Gastroesophageal sphincter (tissue), 3 donors: Measurements from ENCODE around the gene OPCML.

Experiments used
- CTCF ChIP-seq, 4 experiments: fragments of 200-600 bp in 2 of 4; fragments of 450-650 bp in 2 of 4; sonication (generic) in 1 of 4; IDR thresholded peaks; one replicate each; pipeline ENCODE4 v1.5.1; 2017 to 2019; ENCODE audit warnings: antibody characterized with exemption in 4 of 4, mild to moderate bottlenecking in 2 of 4, moderate library complexity in 2 of 4
- EP300 ChIP-seq: sonication (generic); formaldehyde crosslinking; IDR thresholded peaks from one replicate; pipeline ENCODE4 v1.6.1; 2017; ENCODE audit warnings: antibody characterized with exemption, mild to moderate bottlenecking
- POLR2A ChIP-seq, 2 donors: fragments of 450-650 bp; IDR thresholded peaks; one replicate each; pipeline ENCODE4 v1.6.1; 2017; ENCODE audit warnings: antibody characterized with exemption in 2 of 2, mild to moderate bottlenecking in 2 of 2, moderate library complexity in 1 of 2
- POLR2AphosphoS5 ChIP-seq: sonication (generic); formaldehyde crosslinking; IDR thresholded peaks from one replicate; pipeline ENCODE4 v1.6.1; 2017; ENCODE audit warnings: antibody characterized with exemption

- TF ChIP-seq CTCF (IDR thresholded peaks at IDR 0.05) (no peak), POLR2A (IDR thresholded peaks at IDR 0.05) (no peak), POLR2AphosphoS5 (no peak), EP300 (no peak)
Observed at GRCh38 chr11:132744771-132745170, 787.5 kb downstream of the OPCML start.
